SK-N-SH (cell line): ENCODE data around the gene PROM2.

Experiments
- EP300 ChIP-seq, 2 experiments: IDR thresholded peaks; 2 replicates each; pipeline versions ENCODE4 v1.4.0 to v1.6.1; 2012; ENCODE audit warnings: borderline replicate concordance in 1 of 2, low read depth in 1 of 2, low read length in 1 of 2
- EZH2phosphoT487 ChIP-seq: fragments of 200-600 bp; sonication (generic); IDR thresholded peaks from 2 replicates; pipeline ENCODE4 v1.6.1; 2017; ENCODE audit warnings: low read depth, mixed run types, mild to moderate bottlenecking, antibody characterized with exemption, moderate library complexity, borderline replicate concordance
- FOXM1 ChIP-seq: IDR thresholded peaks from 2 replicates; pipeline ENCODE4 v1.4.0; 2012; ENCODE audit warnings: low read depth, mild to moderate bottlenecking
- GABPA ChIP-seq: IDR thresholded peaks from 2 replicates; pipeline ENCODE4 v1.4.0; 2012; ENCODE audit warnings: low read depth, mild to moderate bottlenecking
- NFIC ChIP-seq: IDR thresholded peaks from 2 replicates; pipeline ENCODE4 v1.4.0; 2012; ENCODE audit warnings: borderline replicate concordance
- NRF1 ChIP-seq: IDR thresholded peaks from 2 replicates; pipeline ENCODE4 v1.6.1; 2012; ENCODE audit warnings: low read depth, mild to moderate bottlenecking, low read length
- POLR2AphosphoS5 ChIP-seq: IDR thresholded peaks from 2 replicates; pipeline ENCODE4 v1.6.1; 2012; ENCODE audit warnings: low read depth, low read length
- RCOR1 ChIP-seq: fragments of 150-350 bp; IDR thresholded peaks from 2 replicates; pipeline ENCODE4 v1.6.1; 2017; ENCODE audit warnings: antibody characterized with exemption, low read length
- YY1 ChIP-seq: IDR thresholded peaks from 2 replicates; pipeline ENCODE4 v1.4.0; 2012; ENCODE audit warnings: low read depth, mild to moderate bottlenecking
- TF ChIP-seq, protein P1 (sequence below): fragments of 200-600 bp; sonication (generic); IDR thresholded peaks from 2 replicates; pipeline ENCODE4 v1.6.1; 2017; ENCODE audit warnings: antibody characterized with exemption, mild to moderate bottlenecking, moderate library complexity
- TF ChIP-seq, protein P2 (sequence below): IDR thresholded peaks from 2 replicates; pipeline ENCODE4 v1.4.0; 2012; ENCODE audit warnings: low read depth, borderline replicate concordance
- TF ChIP-seq, protein P3 (sequence below): IDR thresholded peaks from 2 replicates; pipeline ENCODE4; 2012
- TF ChIP-seq, protein P4 (sequence below): fragments of 150-350 bp; IDR thresholded peaks from 2 replicates; pipeline ENCODE4 v1.6.1; 2016; ENCODE audit warnings: mild to moderate bottlenecking, low read depth, low read length
- TF ChIP-seq, protein P5 (sequence below): fragments of 150-350 bp; IDR thresholded peaks from 2 replicates; pipeline ENCODE4 v1.6.1; 2017; ENCODE audit warnings: antibody characterized with exemption, low read length, low read depth, borderline replicate concordance

DNA sequence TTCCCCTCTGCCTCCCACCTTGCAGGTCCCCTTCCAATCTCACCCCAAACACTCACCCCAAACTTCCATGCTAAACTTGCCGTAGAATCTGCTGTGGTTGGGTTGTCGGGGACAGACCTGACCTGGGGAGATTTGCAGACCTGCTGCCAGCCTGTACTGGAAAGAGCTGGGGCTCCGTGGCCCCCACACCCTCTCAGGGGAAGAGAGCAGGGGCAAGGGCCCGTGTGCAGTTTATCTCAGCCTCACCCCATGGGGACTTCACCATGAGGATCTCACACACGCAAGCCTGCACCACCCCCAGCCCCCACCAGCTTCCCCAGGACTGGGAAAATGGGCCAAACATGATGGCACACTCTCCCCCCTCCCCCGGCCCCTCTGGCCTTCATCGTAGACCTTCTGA lies 53.6 kb downstream of the PROM2 start:
- TF ChIP-seq, protein P1, sequence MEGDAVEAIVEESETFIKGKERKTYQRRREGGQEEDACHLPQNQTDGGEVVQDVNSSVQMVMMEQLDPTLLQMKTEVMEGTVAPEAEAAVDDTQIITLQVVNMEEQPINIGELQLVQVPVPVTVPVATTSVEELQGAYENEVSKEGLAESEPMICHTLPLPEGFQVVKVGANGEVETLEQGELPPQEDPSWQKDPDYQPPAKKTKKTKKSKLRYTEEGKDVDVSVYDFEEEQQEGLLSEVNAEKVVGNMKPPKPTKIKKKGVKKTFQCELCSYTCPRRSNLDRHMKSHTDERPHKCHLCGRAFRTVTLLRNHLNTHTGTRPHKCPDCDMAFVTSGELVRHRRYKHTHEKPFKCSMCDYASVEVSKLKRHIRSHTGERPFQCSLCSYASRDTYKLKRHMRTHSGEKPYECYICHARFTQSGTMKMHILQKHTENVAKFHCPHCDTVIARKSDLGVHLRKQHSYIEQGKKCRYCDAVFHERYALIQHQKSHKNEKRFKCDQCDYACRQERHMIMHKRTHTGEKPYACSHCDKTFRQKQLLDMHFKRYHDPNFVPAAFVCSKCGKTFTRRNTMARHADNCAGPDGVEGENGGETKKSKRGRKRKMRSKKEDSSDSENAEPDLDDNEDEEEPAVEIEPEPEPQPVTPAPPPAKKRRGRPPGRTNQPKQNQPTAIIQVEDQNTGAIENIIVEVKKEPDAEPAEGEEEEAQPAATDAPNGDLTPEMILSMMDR = no peak
- TF ChIP-seq YY1 (no peak), GABPA (no peak), RCOR1 (no peak), NFIC (no peak), EZH2phosphoT487 (no peak), EP300 (IDR thresholded peaks at IDR 0.05; ENCODE audit: borderline replicate concordance in 1 of 2, low read depth in 1 of 2, low read length in 1 of 2) (no peak), FOXM1 (no peak), POLR2AphosphoS5 (no peak), NRF1 (no peak)
- TF ChIP-seq, protein P2, sequence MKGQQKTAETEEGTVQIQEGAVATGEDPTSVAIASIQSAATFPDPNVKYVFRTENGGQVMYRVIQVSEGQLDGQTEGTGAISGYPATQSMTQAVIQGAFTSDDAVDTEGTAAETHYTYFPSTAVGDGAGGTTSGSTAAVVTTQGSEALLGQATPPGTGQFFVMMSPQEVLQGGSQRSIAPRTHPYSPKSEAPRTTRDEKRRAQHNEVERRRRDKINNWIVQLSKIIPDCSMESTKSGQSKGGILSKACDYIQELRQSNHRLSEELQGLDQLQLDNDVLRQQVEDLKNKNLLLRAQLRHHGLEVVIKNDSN = no peak
- TF ChIP-seq, protein P3, sequence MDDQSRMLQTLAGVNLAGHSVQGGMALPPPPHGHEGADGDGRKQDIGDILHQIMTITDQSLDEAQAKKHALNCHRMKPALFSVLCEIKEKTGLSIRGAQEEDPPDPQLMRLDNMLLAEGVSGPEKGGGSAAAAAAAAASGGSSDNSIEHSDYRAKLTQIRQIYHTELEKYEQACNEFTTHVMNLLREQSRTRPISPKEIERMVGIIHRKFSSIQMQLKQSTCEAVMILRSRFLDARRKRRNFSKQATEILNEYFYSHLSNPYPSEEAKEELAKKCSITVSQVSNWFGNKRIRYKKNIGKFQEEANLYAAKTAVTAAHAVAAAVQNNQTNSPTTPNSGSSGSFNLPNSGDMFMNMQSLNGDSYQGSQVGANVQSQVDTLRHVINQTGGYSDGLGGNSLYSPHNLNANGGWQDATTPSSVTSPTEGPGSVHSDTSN = no peak
- TF ChIP-seq, protein P4, sequence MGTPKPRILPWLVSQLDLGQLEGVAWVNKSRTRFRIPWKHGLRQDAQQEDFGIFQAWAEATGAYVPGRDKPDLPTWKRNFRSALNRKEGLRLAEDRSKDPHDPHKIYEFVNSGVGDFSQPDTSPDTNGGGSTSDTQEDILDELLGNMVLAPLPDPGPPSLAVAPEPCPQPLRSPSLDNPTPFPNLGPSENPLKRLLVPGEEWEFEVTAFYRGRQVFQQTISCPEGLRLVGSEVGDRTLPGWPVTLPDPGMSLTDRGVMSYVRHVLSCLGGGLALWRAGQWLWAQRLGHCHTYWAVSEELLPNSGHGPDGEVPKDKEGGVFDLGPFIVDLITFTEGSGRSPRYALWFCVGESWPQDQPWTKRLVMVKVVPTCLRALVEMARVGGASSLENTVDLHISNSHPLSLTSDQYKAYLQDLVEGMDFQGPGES = no peak
- TF ChIP-seq, protein P5, sequence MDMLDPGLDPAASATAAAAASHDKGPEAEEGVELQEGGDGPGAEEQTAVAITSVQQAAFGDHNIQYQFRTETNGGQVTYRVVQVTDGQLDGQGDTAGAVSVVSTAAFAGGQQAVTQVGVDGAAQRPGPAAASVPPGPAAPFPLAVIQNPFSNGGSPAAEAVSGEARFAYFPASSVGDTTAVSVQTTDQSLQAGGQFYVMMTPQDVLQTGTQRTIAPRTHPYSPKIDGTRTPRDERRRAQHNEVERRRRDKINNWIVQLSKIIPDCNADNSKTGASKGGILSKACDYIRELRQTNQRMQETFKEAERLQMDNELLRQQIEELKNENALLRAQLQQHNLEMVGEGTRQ = no peak
